ENCODE data around the gene CHD5.

DNA sequence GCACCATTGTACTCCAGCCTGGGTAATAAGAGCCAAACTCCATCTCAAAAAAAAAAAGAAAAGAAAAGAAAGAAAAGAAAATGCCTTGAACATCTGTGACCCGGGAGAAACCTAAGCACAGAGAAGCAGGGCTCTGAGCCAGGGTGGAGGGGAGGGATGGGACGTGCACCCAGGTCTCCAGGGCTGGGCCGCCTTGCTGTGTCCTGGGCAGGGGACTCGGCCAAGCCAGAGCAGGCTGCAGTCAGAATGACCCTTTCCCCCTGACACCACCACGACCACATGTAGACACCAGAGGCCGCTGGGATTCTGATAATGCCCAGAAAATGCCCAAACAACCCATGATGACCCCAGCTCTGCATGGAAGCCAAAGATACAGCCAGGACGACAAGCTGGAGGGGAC lies 17.8 kb downstream of the CHD5 start:
- TF ChIP-seq CTCF (IDR thresholded peaks at IDR 0.05; ENCODE audit: low read depth, low read length) (no peak), MAX (IDR thresholded peaks at IDR 0.05; ENCODE audit: low read depth, low read length) (no peak)
